Measurements from ENCODE around the gene CDH26. TPM values are rescaled to one million over a fixed set of nuclear protein-coding genes. Genes with fewer than 3 reads are reported as not detected.

The CDH26 gene
- polyA plus RNA-seq, 3 donors, result 1.3 to 3.0 (median 2.0) TPM

GRCh38 chr20:60046436-60046835 lies 88.2 kb downstream of the CDH26 start:
- H3K9me3 ChIP-seq (replicated peaks in 1 of 2; ENCODE audit: control insufficient read depth in 1 of 2, insufficient read depth in 1 of 2, low read length in 2 of 2), result peaks cover 0 to 3% of the 10 kb centered on the region in 2 donors
- peaks cover 2 to 3% of the 10 kb centered on the region in 2 donors for H3K36me3 Mint-ChIP-seq
- WGBS (ENCODE audit: insufficient coverage), result no CpG with 5 or more reads among the region's 2 CpGs
- no peak for DNase-seq
- H3K4me3 Mint-ChIP-seq, result no peak overlapping the region
- no peaks in the 10 kb centered on the region for H3K36me3 ChIP-seq (replicated peaks in 1 of 2; ENCODE audit: control insufficient read depth in 1 of 2, insufficient read depth in 2 of 2, low read length in 2 of 2)
- H3K79me2 ChIP-seq (ENCODE audit: insufficient read depth, low read length), result no peaks in the 10 kb centered on the region
- H3K4me1 Mint-ChIP-seq, result peaks cover 82% of the 10 kb centered on the region
- no peak for TF ChIP-seq CTCF (IDR thresholded peaks at IDR 0.05)
- intact Hi-C loops (cut with micrococcal nuclease), result loop anchor here in 1 of 2 donors (1.0 kb wide), 1 partner anchor 9 kb away; no protein-coding TSS in a partner anchor
- peak overlapping the region; percentile 21 for H3K4me2 ChIP-seq (replicated peaks; ENCODE audit: extremely low read depth, low read length, poor library complexity, severe bottlenecking)
- peaks cover 70 to 87% of the 10 kb centered on the region in 2 donors for H3K4me1 ChIP-seq (ENCODE audit: control insufficient read depth in 1 of 2, insufficient read depth in 2 of 2, low read length in 2 of 2)
- H3K9me3 Mint-ChIP-seq, result peaks cover 0 to 5% (median 4%) of the 10 kb centered on the region in 7 donors
- no peaks in the 10 kb centered on the region for H3K27me3 Mint-ChIP-seq (ENCODE audit: low read depth in 3 of 3)
- H3K9ac ChIP-seq (ENCODE audit: insufficient read depth, low read length, poor library complexity, severe bottlenecking), result peak overlapping the region; percentile 58
- no peak overlapping the region for H2AFZ ChIP-seq (ENCODE audit: insufficient read depth, low read depth, low read length, poor library complexity, severe bottlenecking)
- no peaks in the 10 kb centered on the region for H3K27me3 ChIP-seq (ENCODE audit: control insufficient read depth in 2 of 2, insufficient read depth in 2 of 2, low read length in 2 of 2)
- peak overlapping the region in 1 of 3 experiments; percentile 19 for H3K4me3 ChIP-seq (replicated peaks in 1 of 3; ENCODE audit: low read depth in 2 of 3, low read length in 3 of 3)
- H3K27ac Mint-ChIP-seq, result peak overlapping the region; percentile 95 to 99 (median 97)
- H4K20me1 ChIP-seq (ENCODE audit: insufficient read depth, low read length), result no peaks in the 10 kb centered on the region
- peak overlapping the region; percentile 86 to 93 for H3K27ac ChIP-seq (ENCODE audit: low read depth in 1 of 2, low read length in 2 of 2)

- peak overlapping the region; percentile 21 for H3K4me2 ChIP-seq (replicated peaks; ENCODE audit: extremely low read depth, low read length, poor library complexity, severe bottlenecking)
- intact Hi-C loops (cut with micrococcal nuclease), result loop anchor here in 1 of 2 donors (1.0 kb wide), 1 partner anchor 8 kb away; no protein-coding TSS in a partner anchor
- Mint-ChIP-seq H3K9me3 (peaks cover 0 to 5% (median 4%) of the 10 kb centered on the region in 7 donors), H3K4me3 (no peak overlapping the region), H3K4me1 (peaks cover 82% of the 10 kb centered on the region), H3K36me3 (peaks cover 2 to 3% of the 10 kb centered on the region in 2 donors), H3K27ac (peak overlapping the region; percentile 95 to 99 (median 97)), H3K27me3 (ENCODE audit: low read depth in 3 of 3) (no peaks in the 10 kb centered on the region)
- 87% methylated on average over 4 of the region's 8 CpGs for WGBS (ENCODE audit: insufficient coverage)
- no peak for TF ChIP-seq CTCF (IDR thresholded peaks at IDR 0.05)
- H3K4me3 ChIP-seq (replicated peaks in 1 of 3; ENCODE audit: low read depth in 2 of 3, low read length in 3 of 3), result peak overlapping the region in 1 of 3 experiments; percentile 19
- peaks cover 74 to 88% of the 10 kb centered on the region in 2 donors for H3K4me1 ChIP-seq (ENCODE audit: control insufficient read depth in 1 of 2, insufficient read depth in 2 of 2, low read length in 2 of 2)
- DNase-seq, result no peak
- H3K9ac ChIP-seq (ENCODE audit: insufficient read depth, low read length, poor library complexity, severe bottlenecking), result peak overlapping the region; percentile 58
- H3K27me3 ChIP-seq (ENCODE audit: control insufficient read depth in 2 of 2, insufficient read depth in 2 of 2, low read length in 2 of 2), result no peaks in the 10 kb centered on the region
- H4K20me1 ChIP-seq (ENCODE audit: insufficient read depth, low read length), result no peaks in the 10 kb centered on the region
- H3K36me3 ChIP-seq (replicated peaks in 1 of 2; ENCODE audit: control insufficient read depth in 1 of 2, insufficient read depth in 2 of 2, low read length in 2 of 2), result no peaks in the 10 kb centered on the region
- H3K27ac ChIP-seq (ENCODE audit: low read depth in 1 of 2, low read length in 2 of 2), result peak overlapping the region; percentile 86 to 93
- H3K79me2 ChIP-seq (ENCODE audit: insufficient read depth, low read length), result no peaks in the 10 kb centered on the region
- H3K9me3 ChIP-seq (replicated peaks in 1 of 2; ENCODE audit: control insufficient read depth in 1 of 2, insufficient read depth in 1 of 2, low read length in 2 of 2), result peaks cover 0 to 3% of the 10 kb centered on the region in 2 donors
- no peak overlapping the region for H2AFZ ChIP-seq (ENCODE audit: insufficient read depth, low read depth, low read length, poor library complexity, severe bottlenecking)
Observed at GRCh38 chr20:60046860-60047259, 88.6 kb downstream of the CDH26 start.
